ENCODE measurements around the gene HSD3B2.

DNA sequence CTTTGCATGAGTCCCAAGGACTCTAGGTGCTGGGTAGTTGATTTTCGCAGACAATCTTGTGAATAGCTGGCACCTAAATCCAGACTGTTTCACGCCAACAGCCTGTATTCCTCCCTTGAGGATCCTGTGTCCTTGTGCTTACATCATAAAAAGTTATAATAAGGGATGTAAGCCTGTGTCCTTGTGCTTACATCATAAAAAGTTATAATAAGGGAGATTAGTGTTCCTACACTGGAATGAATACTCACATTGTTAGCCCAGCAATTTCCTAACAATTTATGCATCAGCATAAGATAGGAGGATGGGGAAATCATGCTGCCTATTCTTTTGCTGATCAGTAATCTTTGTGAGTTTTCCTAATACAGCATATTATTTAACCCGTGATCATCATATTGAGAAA, 4.0 kb upstream of the HSD3B2 start:
- TF ChIP-seq, protein P1, sequence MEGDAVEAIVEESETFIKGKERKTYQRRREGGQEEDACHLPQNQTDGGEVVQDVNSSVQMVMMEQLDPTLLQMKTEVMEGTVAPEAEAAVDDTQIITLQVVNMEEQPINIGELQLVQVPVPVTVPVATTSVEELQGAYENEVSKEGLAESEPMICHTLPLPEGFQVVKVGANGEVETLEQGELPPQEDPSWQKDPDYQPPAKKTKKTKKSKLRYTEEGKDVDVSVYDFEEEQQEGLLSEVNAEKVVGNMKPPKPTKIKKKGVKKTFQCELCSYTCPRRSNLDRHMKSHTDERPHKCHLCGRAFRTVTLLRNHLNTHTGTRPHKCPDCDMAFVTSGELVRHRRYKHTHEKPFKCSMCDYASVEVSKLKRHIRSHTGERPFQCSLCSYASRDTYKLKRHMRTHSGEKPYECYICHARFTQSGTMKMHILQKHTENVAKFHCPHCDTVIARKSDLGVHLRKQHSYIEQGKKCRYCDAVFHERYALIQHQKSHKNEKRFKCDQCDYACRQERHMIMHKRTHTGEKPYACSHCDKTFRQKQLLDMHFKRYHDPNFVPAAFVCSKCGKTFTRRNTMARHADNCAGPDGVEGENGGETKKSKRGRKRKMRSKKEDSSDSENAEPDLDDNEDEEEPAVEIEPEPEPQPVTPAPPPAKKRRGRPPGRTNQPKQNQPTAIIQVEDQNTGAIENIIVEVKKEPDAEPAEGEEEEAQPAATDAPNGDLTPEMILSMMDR (IDR thresholded peaks at IDR 0.05 in 8 of 11, conservative IDR thresholded peaks at IDR 0.05 in 3 of 11), result no peak
- TF ChIP-seq POLR2AphosphoS5 (IDR thresholded peaks at IDR 0.05), result no peak
